Measurements from ENCODE around the gene ANXA11.
"Not testable (repeated sequence)": the region's sequence is repeated elsewhere in the genome, so short reads cannot be mapped to it uniquely, and the experiment has no call there.

The ANXA11 gene

DNA sequence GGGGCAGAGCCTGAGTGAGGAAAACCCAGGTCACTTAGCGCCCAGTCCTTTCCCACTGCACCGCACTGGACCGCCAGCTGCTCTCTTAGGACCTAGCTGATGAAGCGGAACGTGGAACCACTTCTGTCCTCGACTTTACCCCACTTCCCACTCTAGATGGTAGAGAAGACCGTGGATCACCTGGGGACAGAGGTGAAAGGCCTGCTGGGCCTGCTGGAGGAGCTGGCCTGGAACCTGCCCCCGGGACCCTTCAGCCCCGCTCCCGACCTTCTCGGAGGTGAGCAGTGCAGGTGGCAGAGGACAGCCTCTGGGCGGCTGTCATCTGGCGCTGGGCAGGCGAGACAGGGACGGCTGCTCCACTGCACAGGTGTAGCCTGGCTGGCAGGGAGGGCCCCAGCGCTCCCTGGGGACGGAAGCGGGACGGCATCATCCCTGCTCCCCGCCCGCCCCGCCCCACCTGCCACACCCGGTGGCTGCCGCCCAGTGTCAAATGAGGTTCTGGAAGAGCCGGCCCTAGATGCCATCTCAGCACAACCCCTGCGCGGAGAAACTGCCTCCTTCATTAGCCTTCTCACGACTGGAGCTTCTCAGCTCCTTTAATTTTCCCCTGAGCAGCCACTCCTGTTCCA lies 61.2 kb downstream of the ANXA11 start:
- no peaks in the 10 kb centered on the region; the same call in 1 of the 2 replicates for H3K4me1 ChIP-seq (ENCODE audit: insufficient read depth, low read length)
- peak overlapping the region; percentile 22; the same call in 1 of the 2 replicates for H3K9ac ChIP-seq (ENCODE audit: low read depth, low read length)
- no peaks in the 10 kb centered on the region for H3K36me3 ChIP-seq (ENCODE audit: insufficient read depth, low read length)
- peaks cover under 1% of the 10 kb centered on the region; the same call in 1 of the 2 replicates for H3K9me3 ChIP-seq (ENCODE audit: control insufficient read depth, insufficient read depth, low read length)

DNA sequence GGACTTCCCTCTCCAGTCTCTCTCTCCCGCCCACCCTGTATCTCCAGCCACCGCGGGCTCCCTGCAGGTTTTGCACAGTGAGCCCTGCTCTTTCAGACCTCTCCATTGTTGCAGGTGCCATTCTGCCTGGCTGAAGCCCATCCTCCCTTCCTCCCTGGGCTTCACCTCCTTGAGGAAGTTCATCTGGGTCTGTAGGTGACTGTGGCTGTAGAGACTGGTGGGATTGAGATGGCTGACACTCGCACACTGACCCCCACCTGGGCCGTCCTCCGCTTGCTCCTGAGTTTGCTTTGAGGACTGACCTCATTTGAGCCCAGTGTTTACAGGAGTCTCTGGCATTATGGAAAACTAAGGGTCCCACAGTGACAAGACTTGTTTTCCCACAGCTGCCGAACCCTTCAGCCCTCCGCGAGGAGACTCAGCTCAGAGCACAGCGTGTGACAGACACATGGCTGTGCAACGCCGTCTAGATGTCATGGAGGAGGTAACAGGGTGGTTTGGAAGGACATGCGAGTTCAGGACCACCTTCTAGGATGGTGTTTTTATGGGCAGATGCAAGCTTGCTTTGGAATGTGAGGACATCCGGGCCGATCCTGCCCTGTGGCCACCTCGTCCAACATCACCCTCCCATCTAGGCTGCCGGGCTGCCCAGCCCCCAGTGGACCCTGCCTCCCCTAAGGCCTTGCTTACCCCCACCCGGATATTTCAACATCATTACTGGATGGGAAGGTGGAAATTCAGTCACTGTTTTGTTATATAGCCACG lies 63.5 kb downstream of the ANXA11 start:
- H3K4me1 ChIP-seq (ENCODE audit: insufficient read depth, low read length): no peaks in the 10 kb centered on the region; the same call in 1 of the 2 replicates
- H3K36me3 ChIP-seq (ENCODE audit: insufficient read depth, low read length): no peaks in the 10 kb centered on the region
- no peak overlapping the region for H3K9ac ChIP-seq (ENCODE audit: low read depth, low read length)
- no peaks in the 10 kb centered on the region for H3K9me3 ChIP-seq (ENCODE audit: control insufficient read depth, insufficient read depth, low read length)

- H3K9me3 ChIP-seq (ENCODE audit: control insufficient read depth, insufficient read depth, low read length): no peaks in the 10 kb centered on the region
- H3K9ac ChIP-seq (ENCODE audit: low read depth, low read length): no peak overlapping the region
- no peaks in the 10 kb centered on the region; the same call in 1 of the 2 replicates for H3K4me1 ChIP-seq (ENCODE audit: insufficient read depth, low read length)
- no peaks in the 10 kb centered on the region for H3K36me3 ChIP-seq (ENCODE audit: insufficient read depth, low read length)
Observed at GRCh38 chr10:80140251-80140650, 65.1 kb downstream of the ANXA11 start.

DNA sequence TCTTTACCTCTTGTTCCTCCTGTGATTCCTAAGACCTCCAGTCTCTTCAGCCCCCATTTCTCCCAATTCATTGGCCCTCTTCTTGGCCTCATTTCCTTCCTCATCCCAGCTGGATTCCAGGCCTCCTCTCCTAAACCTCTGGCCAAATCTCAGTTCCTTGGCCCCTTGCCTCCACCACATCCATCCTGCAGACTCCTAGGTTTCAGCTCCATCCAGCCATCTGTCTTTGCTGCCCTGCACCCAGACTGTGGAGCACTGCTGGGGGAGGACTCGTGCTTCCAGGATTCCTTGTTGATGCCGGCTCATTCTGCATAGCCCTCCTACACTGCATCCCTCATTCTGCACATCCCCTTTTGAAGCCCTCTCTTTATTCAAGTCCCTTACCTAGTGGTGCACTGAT lies 66.1 kb downstream of the ANXA11 start:
- Histone ChIP-seq H3K9me3 (ENCODE audit: control insufficient read depth, insufficient read depth, low read length) (no peaks in the 10 kb centered on the region), H3K4me1 (ENCODE audit: insufficient read depth, low read length) (no peaks in the 10 kb centered on the region; the same call in 1 of the 2 replicates), H3K9ac (ENCODE audit: low read depth, low read length) (no peak overlapping the region), H3K36me3 (ENCODE audit: insufficient read depth, low read length) (no peaks in the 10 kb centered on the region)

DNA sequence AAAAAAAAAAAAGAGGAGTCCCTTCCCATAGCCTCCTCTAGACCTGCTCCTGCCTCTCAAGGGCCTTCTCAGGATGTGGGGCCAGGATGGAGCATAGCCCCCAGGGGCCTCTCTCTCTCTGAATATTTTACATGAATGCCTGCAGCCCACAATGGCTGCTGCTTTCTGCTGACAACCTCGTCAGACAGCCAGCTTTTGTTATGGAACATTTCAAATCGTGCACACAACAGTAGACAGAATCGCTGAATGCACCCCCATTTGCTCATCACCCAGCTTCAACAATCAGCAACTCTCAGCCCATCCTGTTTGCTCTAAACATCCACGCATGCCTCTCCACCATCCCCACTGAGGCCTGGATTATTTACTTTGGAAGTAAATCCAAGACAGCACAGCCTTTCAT lies 67.4 kb downstream of the ANXA11 start:
- no peak overlapping the region for H3K9ac ChIP-seq (ENCODE audit: low read depth, low read length)
- no peaks in the 10 kb centered on the region for H3K4me1 ChIP-seq (ENCODE audit: insufficient read depth, low read length)
- H3K9me3 ChIP-seq (ENCODE audit: control insufficient read depth, insufficient read depth, low read length): no peaks in the 10 kb centered on the region
- no peaks in the 10 kb centered on the region for H3K36me3 ChIP-seq (ENCODE audit: insufficient read depth, low read length)

GRCh38 chr10:80137031-80137862 lies 68.1 kb downstream of the ANXA11 start:
- Histone ChIP-seq H3K9ac (ENCODE audit: low read depth, low read length) (no peak overlapping the region), H3K4me1 (ENCODE audit: insufficient read depth, low read length) (no peaks in the 10 kb centered on the region), H3K9me3 (ENCODE audit: control insufficient read depth, insufficient read depth, low read length) (no peaks in the 10 kb centered on the region), H3K36me3 (ENCODE audit: insufficient read depth, low read length) (no peaks in the 10 kb centered on the region)

DNA sequence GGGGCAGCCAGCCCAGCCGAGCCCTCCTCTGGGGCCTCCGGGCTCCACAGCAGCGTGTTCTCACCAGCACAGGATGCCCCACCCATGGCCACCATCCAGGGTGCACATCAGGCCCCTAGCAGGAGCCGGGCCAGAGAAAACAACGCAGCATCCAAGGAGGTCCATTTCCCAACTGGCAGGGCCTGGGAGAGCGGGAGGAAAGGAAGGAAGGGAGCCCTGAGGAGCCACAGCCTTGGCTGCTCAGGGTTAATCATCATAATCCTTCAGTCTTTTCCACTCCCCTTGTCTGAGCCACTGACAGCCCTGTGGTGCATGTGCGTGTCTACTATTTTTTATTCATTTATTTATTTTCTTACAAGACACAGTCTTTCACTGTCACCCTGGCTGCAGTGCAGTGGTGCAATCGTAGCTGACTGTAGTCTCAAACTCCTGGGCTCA lies 69.2 kb downstream of the ANXA11 start:
- Histone ChIP-seq H3K36me3 (ENCODE audit: insufficient read depth, low read length) (no peaks in the 10 kb centered on the region), H3K9ac (ENCODE audit: low read depth, low read length) (no peak overlapping the region), H3K4me1 (ENCODE audit: insufficient read depth, low read length) (peaks cover 8% of the 10 kb centered on the region), H3K9me3 (ENCODE audit: control insufficient read depth, insufficient read depth, low read length) (no peaks in the 10 kb centered on the region)

DNA sequence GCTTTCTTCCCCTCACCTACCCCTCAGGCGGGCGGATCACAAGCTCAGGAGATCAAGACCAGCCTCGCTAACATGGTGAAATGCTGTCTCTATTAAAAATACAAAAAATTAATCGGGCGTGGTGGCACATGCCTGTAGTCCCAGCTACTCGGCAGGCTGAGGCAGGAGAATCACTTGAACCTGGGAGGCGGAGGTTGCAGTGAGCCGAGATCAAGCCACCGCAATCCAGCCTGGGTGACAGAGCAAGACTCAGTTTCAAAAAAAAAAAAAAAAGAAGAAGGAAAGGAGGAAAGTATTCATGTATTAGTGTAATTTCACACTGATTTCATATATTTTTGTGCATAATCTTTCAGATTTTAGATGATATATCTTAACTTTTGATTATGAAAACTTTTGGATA lies 71.7 kb downstream of the ANXA11 start:
- H3K36me3 ChIP-seq (ENCODE audit: insufficient read depth, low read length); H3K9ac ChIP-seq (ENCODE audit: low read depth, low read length); H3K4me1 ChIP-seq (ENCODE audit: insufficient read depth, low read length); H3K9me3 ChIP-seq (ENCODE audit: control insufficient read depth, insufficient read depth, low read length): not testable (repeated sequence)

DNA sequence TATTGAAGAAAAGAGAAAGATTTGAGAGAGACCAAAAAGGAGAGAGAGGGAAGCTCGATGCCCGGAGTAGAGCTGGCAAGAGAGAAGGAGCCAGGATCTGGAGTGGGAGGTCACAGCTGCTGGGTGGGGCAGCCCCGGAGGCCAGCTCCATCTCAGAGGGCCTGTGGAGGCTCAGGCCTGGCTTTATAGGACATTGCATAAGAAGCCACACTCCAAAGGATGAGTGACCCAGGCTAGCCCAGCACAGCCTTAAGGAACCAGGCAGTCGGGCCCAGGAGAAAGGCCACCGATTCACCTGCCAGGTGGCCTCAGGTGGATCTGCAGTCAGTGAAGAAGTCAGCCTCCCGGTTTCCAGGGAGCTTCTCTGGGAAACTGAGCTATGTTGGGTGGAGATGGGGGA lies 72.1 kb downstream of the ANXA11 start:
- H3K4me1 ChIP-seq (ENCODE audit: insufficient read depth, low read length): peaks cover 8% of the 10 kb centered on the region
- H3K36me3 ChIP-seq (ENCODE audit: insufficient read depth, low read length): no peaks in the 10 kb centered on the region
- H3K9ac ChIP-seq (ENCODE audit: low read depth, low read length): peak overlapping the region; percentile 77
- H3K9me3 ChIP-seq (ENCODE audit: control insufficient read depth, insufficient read depth, low read length): no peaks in the 10 kb centered on the region

DNA sequence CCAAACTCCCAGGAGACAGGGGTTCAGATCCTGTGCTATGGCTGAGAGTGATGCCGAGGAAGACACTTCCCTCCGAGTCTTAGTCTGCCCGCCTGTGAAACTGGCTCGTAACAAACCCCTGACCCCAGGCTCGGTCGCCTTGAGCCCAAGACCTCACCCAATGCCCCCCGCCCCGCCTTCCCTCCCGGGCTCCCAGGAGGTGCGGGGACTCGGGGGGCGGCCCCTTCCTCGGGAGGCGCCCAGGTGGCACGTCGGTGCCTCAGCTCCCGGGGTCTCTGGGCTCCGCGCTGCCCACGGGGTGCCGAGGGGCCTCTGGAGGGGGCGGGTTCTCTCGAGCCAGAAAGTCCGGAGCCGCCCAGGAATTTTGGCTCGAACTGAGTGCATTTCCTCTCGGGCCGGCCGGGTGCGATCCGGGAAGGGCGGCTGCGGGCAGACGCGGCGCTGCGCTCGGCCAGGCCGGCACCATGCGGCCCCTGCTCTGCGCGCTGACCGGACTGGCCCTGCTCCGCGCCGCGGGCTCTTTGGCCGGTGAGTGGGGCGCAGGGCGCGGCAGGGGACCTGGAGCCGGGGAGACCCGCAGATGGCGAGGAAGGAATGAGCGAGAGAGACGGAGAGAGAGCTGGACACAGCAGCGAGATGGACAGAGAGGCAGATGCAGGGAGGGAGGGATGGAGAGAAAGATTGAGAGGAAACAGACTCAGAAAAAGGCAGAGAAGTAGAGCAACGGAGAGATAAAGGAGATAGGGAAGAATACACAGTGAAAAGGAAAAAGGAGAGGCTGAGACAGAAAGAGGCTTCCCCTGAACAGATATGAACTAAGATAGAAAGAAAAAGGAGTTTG lies 72.8 kb downstream of the ANXA11 start, which contains the start of gene PLAC9:
Gene PLAC9, plus strand, starts transcription at position 432 of the 841 bp plus-strand sequence. Its CDS starts 33 bp downstream, at position 465.
- no peaks in the 10 kb centered on the region for H3K9me3 ChIP-seq (ENCODE audit: control insufficient read depth, insufficient read depth, low read length)
- H3K4me1 ChIP-seq (ENCODE audit: insufficient read depth, low read length): peaks cover 8% of the 10 kb centered on the region
- H3K9ac ChIP-seq (ENCODE audit: low read depth, low read length): peak within 1 kb of the TSS; percentile 77
- H3K36me3 ChIP-seq (ENCODE audit: insufficient read depth, low read length): no peaks in the 10 kb centered on the region

GRCh38 chr10:80131499-80131901 lies 73.8 kb downstream of the ANXA11 start:
- H3K9ac ChIP-seq (ENCODE audit: low read depth, low read length): peak overlapping the region; percentile 77; the same call in 1 of the 2 replicates
- H3K36me3 ChIP-seq (ENCODE audit: insufficient read depth, low read length): no peaks in the 10 kb centered on the region
- H3K4me1 ChIP-seq (ENCODE audit: insufficient read depth, low read length): peaks cover 8% of the 10 kb centered on the region
- H3K9me3 ChIP-seq (ENCODE audit: control insufficient read depth, insufficient read depth, low read length): no peaks in the 10 kb centered on the region

GRCh38 chr10:80126876-80127275 lies 78.5 kb downstream of the ANXA11 start:
- Histone ChIP-seq H3K4me1 (ENCODE audit: insufficient read depth, low read length) (peaks cover 5% of the 10 kb centered on the region), H3K36me3 (ENCODE audit: insufficient read depth, low read length) (no peaks in the 10 kb centered on the region)

GRCh38 chr10:80122746-80123145 lies 82.6 kb downstream of the ANXA11 start:
- H3K36me3 ChIP-seq (ENCODE audit: insufficient read depth, low read length): no peaks in the 10 kb centered on the region
- H3K9ac ChIP-seq (ENCODE audit: low read depth, low read length): no peak overlapping the region
- no peaks in the 10 kb centered on the region for H3K4me1 ChIP-seq (ENCODE audit: insufficient read depth, low read length)

More at GRCh38 chr10:80126876-80127275, 78.5 kb downstream of the ANXA11 start:
- Histone ChIP-seq H3K9ac (ENCODE audit: low read depth, low read length) (no peak overlapping the region), H3K9me3 (ENCODE audit: control insufficient read depth, insufficient read depth, low read length) (no peaks in the 10 kb centered on the region)

More at GRCh38 chr10:80122746-80123145, 82.6 kb downstream of the ANXA11 start:
- H3K9me3 ChIP-seq (ENCODE audit: control insufficient read depth, insufficient read depth, low read length): no peaks in the 10 kb centered on the region; the same call in 1 of the 2 replicates

Measured in ES-I3 (cell line).